Stimulated activated CD8-positive, alpha-beta memory T cell treated with anti-CD3 and anti-CD28 coated beads, Interleukin-7, amount 100 ng/mL, for 1 hour (primary cell): ENCODE results near the gene CGB5.

Source experiments
- DNase-seq, 2 donors: peaks; one replicate each; pipeline ENCODE4 v3.0.0-alpha.2; 2020; ENCODE audit warnings: low read depth in 2 of 2

Gene CGB5

DNA sequence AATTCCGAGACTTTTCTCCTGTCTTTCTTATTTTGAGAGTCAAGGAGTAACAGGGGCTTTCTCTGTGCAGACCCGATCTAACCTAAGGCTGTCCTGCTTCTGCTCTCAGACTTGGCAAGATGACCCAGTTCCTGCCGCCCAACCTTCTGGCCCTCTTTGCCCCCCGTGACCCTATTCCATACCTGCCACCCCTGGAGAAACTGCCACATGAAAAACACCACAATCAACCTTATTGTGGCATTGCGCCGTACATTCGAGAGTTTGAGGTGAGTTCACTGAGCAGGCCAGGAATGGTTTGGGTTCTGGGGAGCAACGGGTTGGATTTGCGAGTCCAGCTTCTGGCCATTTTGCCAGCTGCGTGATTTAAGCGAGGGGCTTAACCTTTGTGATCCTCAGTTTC, 42.6 kb downstream of the CGB5 start:
- DNase-seq: no peak

GRCh38 chr19:49091391-49092038, 47.9 kb downstream of the CGB5 start:
- DNase-seq: no peak

GRCh38 chr19:49092686-49093085, 49.0 kb downstream of the CGB5 start:
- DNase-seq: no peak
